A549 treated with CpdA at 1 μM for 4 hours (cell line): Measurements from ENCODE around the gene SLFN12L. TPM values are rescaled to one million over a fixed set of nuclear protein-coding genes. Genes with fewer than 3 reads are reported as not detected.

ENCODE experiments used
- total RNA-seq: library from RNA; stranded (reverse); fragments of 200-300 nt; extraction: Qiagen RNA extraction; gene quantifications from 5 replicates; pipeline ENCODE4 v1.2.3, GENCODE V29; 2022; ENCODE audit warnings: low read depth

The SLFN12L gene
- total RNA-seq, result 0.02 to 0.26 TPM in 2 of 5 replicates, not detected in the others

DNA sequence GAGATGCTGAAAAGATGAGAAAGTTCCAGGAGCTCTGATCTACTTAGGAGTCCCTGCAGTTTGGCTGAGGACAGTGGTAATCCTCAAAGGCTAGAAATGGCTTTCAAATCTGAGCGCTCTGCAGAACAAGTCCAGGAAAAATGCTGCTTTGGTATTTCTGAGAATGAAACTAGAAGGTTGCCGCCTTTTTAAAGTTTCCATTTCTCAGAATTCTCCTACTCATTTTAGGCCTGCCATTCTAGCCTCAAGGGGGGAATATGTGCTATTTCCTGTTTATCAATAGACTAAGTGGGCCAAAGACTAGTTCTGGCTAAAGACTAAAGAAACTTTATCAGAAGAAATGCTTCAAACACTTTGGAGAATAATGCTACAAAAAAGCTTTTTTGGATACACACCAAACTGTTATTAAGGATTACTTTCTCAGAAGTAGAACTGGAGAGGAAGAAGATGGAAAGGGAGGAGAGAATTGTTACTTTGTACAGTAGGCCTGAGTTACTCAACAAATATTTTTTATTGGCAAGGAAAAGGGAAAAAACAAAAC lies at the start of gene SLFN12L:
TSS of gene SLFN12L (minus strand) at position 78 of the 541 bp plus-strand sequence. CDS start 15,314 bp downstream, outside the sequence.

DNA sequence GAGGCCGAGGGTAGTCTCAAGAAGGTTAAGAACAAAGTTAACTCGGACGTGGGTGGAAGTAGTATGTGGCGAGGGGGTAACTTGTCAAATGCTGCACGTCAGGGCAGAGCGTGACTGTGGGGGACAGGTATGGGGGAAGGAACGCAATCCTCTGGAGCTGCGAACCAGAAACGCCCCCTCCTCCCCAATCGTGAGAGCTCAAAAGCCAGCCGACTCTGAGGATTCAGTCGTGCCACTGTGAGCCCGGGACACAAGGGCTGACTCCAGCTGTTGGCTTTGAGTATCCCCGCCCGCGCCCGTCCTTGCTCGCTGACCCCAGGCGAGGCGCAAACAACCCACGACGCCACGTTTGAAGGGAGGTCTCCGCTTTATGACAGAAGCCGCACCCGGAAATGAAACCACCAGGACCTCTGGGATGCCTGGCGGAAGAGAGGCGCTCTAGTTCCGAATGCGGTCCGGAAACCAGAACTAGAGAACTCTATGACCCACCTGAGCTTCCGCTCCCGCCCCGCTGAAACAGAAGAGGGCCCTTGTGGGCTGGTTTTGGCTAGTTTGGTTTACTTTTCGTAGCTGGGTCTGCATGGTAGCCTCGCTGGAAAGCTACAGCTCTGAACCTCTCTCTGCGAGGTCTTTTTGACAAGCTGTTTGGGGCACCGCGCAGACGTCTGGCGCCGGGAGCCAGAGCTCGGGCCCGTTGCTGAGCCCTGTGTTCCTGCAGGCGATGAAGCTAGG lies 40.9 kb upstream of the SLFN12L start, which contains the start of gene PEX12:
TSS of gene PEX12 (minus strand) at position 375 of the 732 bp plus-strand sequence. CDS start 550 bp downstream, outside the sequence.

GRCh38 chr17:35560703-35561102 lies 23.2 kb upstream of the SLFN12L start, which contains the start of gene SLFN14:
Gene SLFN14 (minus strand): TSS chr17:35560819. CDS start chr17:35558062, 2,757 bp downstream.

GRCh38 chr17:35448214-35448898 lies 89.1 kb downstream of the SLFN12L start, which contains the start of gene SLFN13:
Gene SLFN13 (minus strand): TSS chr17:35448766. CDS start chr17:35445680, 3,086 bp downstream.

GRCh38 chr17:35432176-35433074 lies 105.1 kb downstream of the SLFN12L start, which contains the start of gene SLFN12:
Gene SLFN12 (minus strand): TSS chr17:35432500. CDS start chr17:35423028, 9,472 bp downstream.

Other genes starting within 250 kb of the SLFN12L start
- gene SLFN11, start 164.1 kb downstream of the SLFN12L start, total RNA-seq, result 6.1 to 8.1 TPM (median 7.4 TPM) in 5 replicates
- gene SLFN12, start 105.2 kb downstream of the SLFN12L start, total RNA-seq, result 0.08 TPM in 1 of 5 replicates, not detected in the others
- gene SLFN13, start 88.9 kb downstream of the SLFN12L start, total RNA-seq, result 3.3 to 6.7 TPM (median 4.6 TPM) in 5 replicates
- not detected in 5 replicates for gene SLFN14, start 23.1 kb upstream of the SLFN12L start, total RNA-seq
- 7.0 to 8.8 TPM (median 7.4 TPM) in 5 replicates for gene PEX12, start 40.9 kb upstream of the SLFN12L start, total RNA-seq
- 127 to 153 TPM (median 143 TPM) in 5 replicates for gene AP2B1, start 49.6 kb upstream of the SLFN12L start, total RNA-seq
- 0.05 to 0.15 TPM (median 0.10 TPM) in 5 replicates for gene RASL10B, start 194.0 kb upstream of the SLFN12L start, total RNA-seq
- 0.09 to 0.21 TPM (median 0.12 TPM) in 4 of 5 replicates, not detected in the other for gene GAS2L2, start 215.6 kb upstream of the SLFN12L start, total RNA-seq
- 0.23 to 0.42 TPM (median 0.30 TPM) in 5 replicates for gene C17orf50, start 223.2 kb upstream of the SLFN12L start, total RNA-seq